ENCODE data around the gene IGLL5.

DNA sequence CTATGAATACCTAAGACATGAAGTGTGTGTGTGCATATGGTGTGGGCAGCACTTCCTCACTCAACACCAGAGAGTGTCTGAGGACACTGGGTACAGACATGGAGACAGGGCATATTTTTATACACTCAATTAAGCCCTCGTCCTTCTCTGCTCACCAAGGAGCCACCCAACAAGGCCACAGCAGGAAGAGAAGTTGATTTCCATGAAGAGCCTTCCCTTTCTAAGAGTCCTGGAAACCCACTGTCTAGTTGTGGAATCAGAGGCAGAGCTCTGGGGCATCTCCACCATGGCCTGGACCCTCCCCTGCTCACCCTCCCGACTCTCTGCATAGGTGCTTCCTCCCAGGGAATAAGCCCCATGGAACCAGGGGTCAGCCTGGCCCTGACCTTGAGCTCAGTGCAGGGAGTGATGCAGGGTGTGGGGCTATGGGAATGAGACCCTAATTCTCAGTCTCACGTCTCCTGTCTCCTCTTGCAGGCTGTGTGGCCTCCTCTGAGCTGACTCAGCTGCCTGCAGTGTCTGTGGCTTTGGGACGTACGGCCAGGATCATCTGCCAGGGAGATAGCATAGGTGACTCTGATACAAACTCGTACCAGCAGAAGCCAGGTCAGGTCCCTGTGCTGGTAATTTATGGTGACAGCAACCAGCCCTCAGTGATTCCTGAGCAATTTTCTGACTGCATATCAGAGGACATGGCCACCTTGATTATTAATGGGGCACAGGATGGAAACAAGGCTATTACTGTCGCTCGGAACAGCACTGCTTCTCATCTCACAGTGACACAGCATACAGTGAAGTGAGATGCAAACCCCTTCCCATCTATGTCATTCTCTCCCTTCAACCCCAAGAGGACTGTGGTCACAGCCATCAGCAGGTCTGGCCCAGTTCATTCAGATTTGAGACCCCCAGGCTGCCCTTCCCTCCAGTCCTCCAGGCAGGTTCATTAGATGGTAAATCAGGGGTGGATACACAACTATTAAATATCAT lies 14.6 kb upstream of the IGLL5 start:
- TF ChIP-seq, protein P1, sequence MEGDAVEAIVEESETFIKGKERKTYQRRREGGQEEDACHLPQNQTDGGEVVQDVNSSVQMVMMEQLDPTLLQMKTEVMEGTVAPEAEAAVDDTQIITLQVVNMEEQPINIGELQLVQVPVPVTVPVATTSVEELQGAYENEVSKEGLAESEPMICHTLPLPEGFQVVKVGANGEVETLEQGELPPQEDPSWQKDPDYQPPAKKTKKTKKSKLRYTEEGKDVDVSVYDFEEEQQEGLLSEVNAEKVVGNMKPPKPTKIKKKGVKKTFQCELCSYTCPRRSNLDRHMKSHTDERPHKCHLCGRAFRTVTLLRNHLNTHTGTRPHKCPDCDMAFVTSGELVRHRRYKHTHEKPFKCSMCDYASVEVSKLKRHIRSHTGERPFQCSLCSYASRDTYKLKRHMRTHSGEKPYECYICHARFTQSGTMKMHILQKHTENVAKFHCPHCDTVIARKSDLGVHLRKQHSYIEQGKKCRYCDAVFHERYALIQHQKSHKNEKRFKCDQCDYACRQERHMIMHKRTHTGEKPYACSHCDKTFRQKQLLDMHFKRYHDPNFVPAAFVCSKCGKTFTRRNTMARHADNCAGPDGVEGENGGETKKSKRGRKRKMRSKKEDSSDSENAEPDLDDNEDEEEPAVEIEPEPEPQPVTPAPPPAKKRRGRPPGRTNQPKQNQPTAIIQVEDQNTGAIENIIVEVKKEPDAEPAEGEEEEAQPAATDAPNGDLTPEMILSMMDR (IDR thresholded peaks at IDR 0.05; ENCODE audit: low read depth, low read length, poor library complexity, severe bottlenecking): no peak
- TF ChIP-seq EZH2phosphoT487 (IDR thresholded peaks at IDR 0.05; ENCODE audit: borderline replicate concordance, low read length): no peak

Measured in DOHH2 (cell line).